Activated T-cell treated with anti-CD3 and anti-CD28 coated beads, Interleukin-2, amount 50 U/mL, for 48 hours (primary cell): ENCODE measurements around the gene DYNLL2.
A peak's percentile ranks its signal among the peaks of the same experiment; 100 is the strongest.
"Not testable (repeated sequence)": the region's sequence is repeated elsewhere in the genome, so short reads cannot be mapped to it uniquely, and the experiment has no call there.

ENCODE experiments used
- DNase-seq, 2 experiments: peaks; one replicate each; pipeline ENCODE4 v3.0.0-alpha.2; 2020

DYNLL2 gene

GRCh38 chr17:58107306-58107705 lies 24.1 kb downstream of the DYNLL2 start:
- DNase-seq = no peak

- DNase-seq = no peak
Observed at GRCh38 chr17:58109197-58109596, 26.0 kb downstream of the DYNLL2 start.

- no peak for DNase-seq
Observed at GRCh38 chr17:58110012-58110411, 26.8 kb downstream of the DYNLL2 start.

- DNase-seq = no peak
Observed at GRCh38 chr17:58111676-58112075, 28.5 kb downstream of the DYNLL2 start.

- DNase-seq = peak; percentile 92 to 95
Observed at GRCh38 chr17:58112970-58113631, 29.9 kb downstream of the DYNLL2 start.

GRCh38 chr17:58113947-58114346 lies 30.7 kb downstream of the DYNLL2 start:
- DNase-seq = no peak

- DNase-seq = no peak
Observed at GRCh38 chr17:58117382-58117781, 34.2 kb downstream of the DYNLL2 start.

GRCh38 chr17:58119491-58119890 lies 36.3 kb downstream of the DYNLL2 start:
- DNase-seq = no peak

GRCh38 chr17:58120195-58120822 lies 37.1 kb downstream of the DYNLL2 start:
- DNase-seq = peak in 1 of 2 experiments; percentile 27

- no peak for DNase-seq
Observed at GRCh38 chr17:58121925-58122324, 38.7 kb downstream of the DYNLL2 start.

- DNase-seq = no peak
Observed at GRCh38 chr17:58127846-58128245, 44.6 kb downstream of the DYNLL2 start.

GRCh38 chr17:58132697-58133096 lies 49.5 kb downstream of the DYNLL2 start:
- not testable (repeated sequence) for DNase-seq

- DNase-seq = no peak
Observed at GRCh38 chr17:58136669-58137279, 53.6 kb downstream of the DYNLL2 start.

- DNase-seq = no peak
Observed at GRCh38 chr17:58141505-58141904, 58.3 kb downstream of the DYNLL2 start.

- DNase-seq = not testable (repeated sequence)
Observed at GRCh38 chr17:58143335-58143734, 60.1 kb downstream of the DYNLL2 start.

GRCh38 chr17:58144801-58145200 lies 61.6 kb downstream of the DYNLL2 start:
- no peak for DNase-seq
